Activated T-cell treated with anti-CD3 and anti-CD28 coated beads, Interleukin-2, amount 50 U/mL, for 24 hours (primary cell): Measurements from ENCODE around the gene DMAC2L.
"Not testable (repeated sequence)": the region's sequence is repeated elsewhere in the genome, so short reads cannot be mapped to it uniquely, and the experiment has no call there.

Experiments
- DNase-seq: peaks from one replicate; pipeline ENCODE4 v3.0.0-alpha.2; 2020
- H3K27ac Mint-ChIP-seq: 2 replicates; pipeline ENCODE4 v1.8.0; 2020; ENCODE audit warnings: mild to moderate bottlenecking, mixed read lengths
- H3K27me3 Mint-ChIP-seq: 2 replicates; pipeline ENCODE4 v1.8.0; 2020; ENCODE audit warnings: mixed read lengths
- H3K36me3 Mint-ChIP-seq: 2 replicates; pipeline ENCODE4 v1.8.0; 2020; ENCODE audit warnings: low read depth, mixed read lengths
- H3K4me1 Mint-ChIP-seq: 2 replicates; pipeline ENCODE4 v1.8.0; 2020; ENCODE audit warnings: low read depth, mixed read lengths
- H3K4me3 Mint-ChIP-seq: 2 replicates; pipeline ENCODE4 v1.8.0; 2020; ENCODE audit warnings: mild to moderate bottlenecking, moderate library complexity, mixed read lengths
- H3K9me3 Mint-ChIP-seq: 2 replicates; pipeline ENCODE4 v1.8.0; 2020; ENCODE audit warnings: mixed read lengths

DMAC2L gene

GRCh38 chr14:50311337-50311971 is 670 bp upstream of the DMAC2L start:
- H3K9me3 Mint-ChIP-seq: no peaks in the 10 kb centered on the region
- peak overlapping the region; percentile 99 for H3K27ac Mint-ChIP-seq
- H3K27me3 Mint-ChIP-seq: no peaks in the 10 kb centered on the region
- H3K4me1 Mint-ChIP-seq: peaks cover 44% of the 10 kb centered on the region
- H3K36me3 Mint-ChIP-seq: peaks cover 58% of the 10 kb centered on the region
- DNase-seq: no peak
- peak overlapping the region; percentile 89 for H3K4me3 Mint-ChIP-seq

DNA sequence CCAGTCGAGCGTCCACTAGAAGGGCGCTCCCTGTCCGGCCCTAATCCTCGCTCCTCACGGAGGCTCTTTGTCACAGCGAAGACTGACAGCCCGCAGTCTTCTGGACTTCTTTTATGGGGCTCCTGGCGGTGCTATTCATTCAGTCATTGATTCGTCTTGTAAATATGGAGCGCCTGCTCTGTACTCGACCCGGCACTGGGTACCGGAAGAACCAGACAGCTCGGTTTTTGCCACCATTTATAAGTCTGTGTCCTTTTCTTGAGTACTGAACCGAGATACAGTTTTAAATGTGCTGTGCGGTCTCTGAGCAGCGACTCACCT is 570 bp downstream of the DMAC2L start:
- Mint-ChIP-seq H3K36me3 (peaks cover 58% of the 10 kb centered on the region), H3K9me3 (no peaks in the 10 kb centered on the region), H3K4me3 (peak overlapping the region; percentile 89), H3K27ac (peak overlapping the region; percentile 99), H3K4me1 (peaks cover 46% of the 10 kb centered on the region), H3K27me3 (no peaks in the 10 kb centered on the region)
- no peak for DNase-seq

GRCh38 chr14:50314098-50314497 is 2.0 kb downstream of the DMAC2L start:
- not testable (repeated sequence) for H3K9me3 Mint-ChIP-seq, DNase-seq, H3K27me3 Mint-ChIP-seq, H3K4me3 Mint-ChIP-seq, H3K27ac Mint-ChIP-seq
- peaks cover 48% of the 10 kb centered on the region for H3K36me3 Mint-ChIP-seq
- H3K4me1 Mint-ChIP-seq: peaks cover 45% of the 10 kb centered on the region

DNA sequence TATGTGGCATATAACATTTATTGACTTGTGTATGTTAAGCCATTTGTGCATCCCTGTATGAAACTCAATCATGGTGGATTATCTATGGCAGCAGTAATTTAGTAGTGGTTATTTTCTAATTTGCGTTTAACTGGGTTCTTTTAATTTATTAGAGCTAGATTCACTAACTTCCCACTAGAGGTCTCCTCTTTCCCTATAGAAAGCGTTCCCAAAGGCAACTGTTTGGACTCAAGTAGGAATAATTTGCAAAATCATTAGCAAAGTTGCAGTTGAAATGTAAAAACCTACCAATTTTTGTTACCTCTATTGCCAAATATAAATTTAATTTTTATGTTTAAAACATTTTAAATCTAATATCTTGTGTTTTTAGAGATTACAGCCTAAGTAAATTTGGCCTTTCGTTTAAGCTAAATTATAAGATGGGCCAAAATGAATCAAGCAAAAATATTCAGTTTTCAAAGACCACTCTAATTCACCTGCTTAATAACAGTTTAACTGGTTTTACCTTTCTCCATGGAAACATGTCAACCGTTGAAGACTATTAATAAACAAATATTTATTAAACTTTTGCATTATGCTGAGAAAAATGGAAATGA is 6.0 kb downstream of the DMAC2L start:
- peaks cover 39% of the 10 kb centered on the region for H3K36me3 Mint-ChIP-seq
- peaks cover 49% of the 10 kb centered on the region for H3K4me1 Mint-ChIP-seq
- H3K9me3 Mint-ChIP-seq: no peaks in the 10 kb centered on the region
- DNase-seq: no peak
- no peak overlapping the region for H3K4me3 Mint-ChIP-seq
- H3K27ac Mint-ChIP-seq: no peak overlapping the region
- H3K27me3 Mint-ChIP-seq: no peaks in the 10 kb centered on the region

GRCh38 chr14:50319293-50319692 is 7.2 kb downstream of the DMAC2L start:
- Mint-ChIP-seq H3K4me3 (no peak overlapping the region), H3K9me3 (no peaks in the 10 kb centered on the region), H3K27ac (no peak overlapping the region), H3K27me3 (no peaks in the 10 kb centered on the region), H3K4me1 (peaks cover 42% of the 10 kb centered on the region), H3K36me3 (peaks cover 38% of the 10 kb centered on the region)
- DNase-seq: no peak

DNA sequence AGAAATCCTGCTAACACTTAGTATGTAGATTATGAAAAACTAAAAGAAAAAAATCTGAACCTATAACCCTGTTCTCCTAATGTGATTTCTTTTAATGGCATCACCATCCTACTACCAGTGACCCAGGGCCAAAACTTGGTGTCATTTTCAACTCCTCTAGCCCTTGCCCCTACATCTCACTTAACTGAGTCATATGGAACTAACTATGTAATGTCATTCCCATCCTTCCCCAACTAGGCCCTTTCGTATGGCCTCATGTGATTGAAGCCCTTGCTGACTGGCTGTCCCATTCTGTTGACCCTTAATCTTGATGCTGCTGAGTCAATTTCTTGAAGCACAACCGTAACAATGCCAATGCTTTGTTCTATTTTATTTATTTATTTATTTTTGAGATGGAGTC is 7.6 kb downstream of the DMAC2L start:
- no peak for DNase-seq
- no peaks in the 10 kb centered on the region for H3K9me3 Mint-ChIP-seq
- H3K4me3 Mint-ChIP-seq: no peak overlapping the region
- peaks cover 41% of the 10 kb centered on the region for H3K4me1 Mint-ChIP-seq
- peaks cover 38% of the 10 kb centered on the region for H3K36me3 Mint-ChIP-seq
- H3K27me3 Mint-ChIP-seq: no peaks in the 10 kb centered on the region
- H3K27ac Mint-ChIP-seq: peak overlapping the region; percentile 51

DNA sequence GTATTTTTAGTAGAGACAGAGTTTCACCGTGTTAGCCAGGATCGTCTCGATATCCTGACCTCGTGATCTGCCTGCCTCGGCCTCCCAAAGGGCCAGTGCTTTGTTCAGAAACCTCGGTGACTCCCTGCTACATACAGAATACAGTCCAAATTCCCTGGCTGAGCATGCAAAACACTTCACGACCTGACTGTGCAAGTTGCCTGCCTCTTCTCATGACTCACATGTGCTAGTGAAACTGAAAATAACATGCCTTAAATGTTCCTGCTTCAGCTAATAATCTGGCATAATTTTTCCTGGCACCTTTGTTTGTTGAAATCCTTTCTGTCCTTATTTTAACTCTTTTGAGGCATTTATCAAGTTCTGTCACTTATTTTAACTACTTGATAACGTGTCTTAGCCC is 8.2 kb downstream of the DMAC2L start:
- Mint-ChIP-seq H3K27ac (no peak overlapping the region), H3K27me3 (no peaks in the 10 kb centered on the region), H3K9me3 (no peaks in the 10 kb centered on the region), H3K4me1 (peaks cover 41% of the 10 kb centered on the region), H3K4me3 (no peak overlapping the region), H3K36me3 (peaks cover 39% of the 10 kb centered on the region)
- DNase-seq: no peak

DNA sequence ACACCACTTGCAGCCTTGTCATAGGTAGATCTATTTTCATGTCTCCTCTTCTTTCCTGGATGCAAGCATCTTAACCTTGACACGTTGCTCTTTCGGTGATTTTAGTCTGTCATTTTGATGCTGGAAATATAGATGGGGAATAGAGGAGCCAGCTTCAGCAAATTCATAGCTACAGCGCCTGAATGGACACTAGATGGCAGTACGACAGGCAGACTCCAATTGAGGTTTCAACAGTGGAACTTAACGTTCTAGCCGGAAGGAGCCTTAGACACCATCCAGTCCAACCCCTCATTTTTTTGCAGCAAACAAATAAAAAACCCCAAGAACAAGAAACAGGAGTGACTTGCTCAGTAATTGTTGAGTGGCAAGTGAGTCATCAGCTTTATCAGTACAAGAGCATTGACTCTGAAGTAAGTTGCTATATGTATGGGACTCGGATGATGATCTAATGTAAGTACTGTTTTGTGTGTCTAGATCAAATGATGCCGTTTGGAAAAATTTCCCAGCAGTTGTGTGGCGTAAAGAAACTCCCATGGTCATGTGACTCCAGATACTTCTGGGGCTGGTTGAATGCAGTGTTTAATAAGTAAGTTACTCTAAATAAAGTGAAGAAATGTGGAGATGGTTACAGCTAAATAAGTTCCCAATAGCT is 9.0 kb downstream of the DMAC2L start:
- no peak overlapping the region for H3K4me3 Mint-ChIP-seq

DNA sequence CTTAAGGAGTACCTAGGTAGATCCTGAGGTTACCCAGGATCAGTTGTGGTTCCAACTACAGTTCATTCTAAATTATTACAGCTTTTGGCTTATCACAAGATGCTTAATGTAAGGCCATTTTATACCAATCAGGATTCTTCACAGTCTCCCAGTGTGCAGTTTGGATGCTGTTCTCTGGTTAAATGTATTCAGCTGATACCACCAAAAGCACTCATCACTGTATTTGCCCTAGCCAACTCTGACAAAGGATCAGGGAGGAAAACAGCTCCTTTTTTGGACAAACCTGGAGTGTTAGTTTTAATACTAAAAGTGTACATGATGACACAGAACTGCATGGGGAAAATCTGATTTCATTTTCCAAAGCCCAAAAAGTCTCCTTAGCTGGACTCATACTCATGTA is 19.5 kb downstream of the DMAC2L start:
- Mint-ChIP-seq H3K9me3 (no peaks in the 10 kb centered on the region), H3K36me3 (peaks cover 43% of the 10 kb centered on the region), H3K27me3 (no peaks in the 10 kb centered on the region), H3K27ac (no peak overlapping the region), H3K4me3 (no peak overlapping the region), H3K4me1 (peaks cover 17% of the 10 kb centered on the region)
- no peak for DNase-seq

More for the DNA sequence above, 9.0 kb downstream of the DMAC2L start:
- peak; percentile 44 for DNase-seq
- Mint-ChIP-seq H3K36me3 (peaks cover 40% of the 10 kb centered on the region), H3K27me3 (no peaks in the 10 kb centered on the region), H3K27ac (no peak overlapping the region), H3K9me3 (no peaks in the 10 kb centered on the region), H3K4me1 (peaks cover 35% of the 10 kb centered on the region)

- Mint-ChIP-seq H3K4me3 (no peak overlapping the region), H3K9me3 (no peaks in the 10 kb centered on the region), H3K27me3 (no peaks in the 10 kb centered on the region), H3K4me1 (peaks cover 17% of the 10 kb centered on the region), H3K27ac (no peak overlapping the region), H3K36me3 (peaks cover 35% of the 10 kb centered on the region)
- no peak for DNase-seq
Measured at GRCh38 chr14:50333014-50333509, 20.9 kb downstream of the DMAC2L start.

GRCh38 chr14:50334211-50334610 is 22.1 kb downstream of the DMAC2L start:
- Mint-ChIP-seq H3K27me3 (no peaks in the 10 kb centered on the region), H3K4me1 (peaks cover 17% of the 10 kb centered on the region), H3K4me3 (no peak overlapping the region), H3K9me3 (no peaks in the 10 kb centered on the region), H3K36me3 (peaks cover 31% of the 10 kb centered on the region), H3K27ac (no peak overlapping the region)
- DNase-seq: no peak

GRCh38 chr14:50335389-50335788 is 23.3 kb downstream of the DMAC2L start:
- H3K4me1 Mint-ChIP-seq: peaks cover 17% of the 10 kb centered on the region
- no peaks in the 10 kb centered on the region for H3K9me3 Mint-ChIP-seq
- no peak overlapping the region for H3K4me3 Mint-ChIP-seq
- no peaks in the 10 kb centered on the region for H3K27me3 Mint-ChIP-seq
- H3K27ac Mint-ChIP-seq: no peak overlapping the region
- peaks cover 24% of the 10 kb centered on the region for H3K36me3 Mint-ChIP-seq
- no peak for DNase-seq

- Mint-ChIP-seq H3K9me3 (no peaks in the 10 kb centered on the region), H3K27me3 (no peaks in the 10 kb centered on the region), H3K4me3 (no peak overlapping the region), H3K36me3 (peaks cover 25% of the 10 kb centered on the region), H3K4me1 (peaks cover 17% of the 10 kb centered on the region), H3K27ac (peak overlapping the region; percentile 82)
- DNase-seq: no peak
Measured at GRCh38 chr14:50335989-50336824, 24.1 kb downstream of the DMAC2L start.

DNA sequence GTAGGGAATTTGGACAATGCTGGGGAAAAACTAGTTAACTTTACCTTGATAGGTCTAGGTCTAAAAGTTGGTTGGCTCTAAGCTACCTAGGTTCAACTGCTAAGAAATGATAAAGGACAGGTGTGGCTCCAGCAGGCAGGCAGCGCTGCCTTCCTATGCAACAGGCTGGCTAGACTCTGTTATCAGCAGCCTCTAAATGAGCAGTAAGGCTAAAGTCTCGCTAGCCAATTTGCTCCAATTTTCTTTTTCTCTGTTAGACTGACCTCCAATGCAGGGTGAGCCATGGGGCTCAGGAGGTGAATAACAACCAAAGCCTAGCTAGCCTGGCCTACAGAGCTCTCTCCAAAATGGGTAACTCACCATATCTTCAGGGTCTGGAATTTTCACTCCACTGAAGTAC is 26.5 kb downstream of the DMAC2L start:
- no peak for DNase-seq
- no peaks in the 10 kb centered on the region for H3K27me3 Mint-ChIP-seq
- peaks cover 11% of the 10 kb centered on the region for H3K36me3 Mint-ChIP-seq
- H3K4me3 Mint-ChIP-seq: no peak overlapping the region
- H3K4me1 Mint-ChIP-seq: peaks cover 27% of the 10 kb centered on the region
- no peak overlapping the region for H3K27ac Mint-ChIP-seq
- no peaks in the 10 kb centered on the region for H3K9me3 Mint-ChIP-seq
